ENCODE data around the gene LTBP2. TPM values are rescaled to one million over a fixed set of nuclear protein-coding genes. Genes with fewer than 3 reads are reported as not detected.

The LTBP2 gene
- polyA plus RNA-seq, 1 donor from 2014 or later: 0.33 TPM

- H3K79me2 ChIP-seq (replicated peaks; ENCODE audit: insufficient read depth, low read length): no peaks in the 10 kb centered on the region
- H3K4me3 ChIP-seq (ENCODE audit: low read length): no peak overlapping the region
- no peak overlapping the region for H3K9ac ChIP-seq (ENCODE audit: low read length)
- no peak overlapping the region for H3K4me2 ChIP-seq (ENCODE audit: low read length)
- H3F3A ChIP-seq (ENCODE audit: insufficient read depth, low read length, poor library complexity, severe bottlenecking): no peaks in the 10 kb centered on the region
- no peak overlapping the region for H3K27ac ChIP-seq (ENCODE audit: low read length)
- H3K36me3 ChIP-seq (ENCODE audit: insufficient read depth, low read length): no peaks in the 10 kb centered on the region
- TF ChIP-seq SMC3 (conservative IDR thresholded peaks at IDR 0.05; ENCODE audit: poor library complexity) (no peak), EZH2 (IDR thresholded peaks at IDR 0.05; ENCODE audit: borderline replicate concordance, insufficient read depth, low read length, poor library complexity, severe bottlenecking) (no peak), RAD21 (conservative IDR thresholded peaks at IDR 0.05) (no peak), MXI1 (conservative IDR thresholded peaks at IDR 0.05; ENCODE audit: poor library complexity, severe bottlenecking) (no peak), TAF1 (IDR thresholded peaks at IDR 0.05; ENCODE audit: low read depth) (no peak)
- H3K9me2 ChIP-seq (ENCODE audit: insufficient read depth, low read length): no peaks in the 10 kb centered on the region
- no peaks in the 10 kb centered on the region for H3K9me3 ChIP-seq (ENCODE audit: low read length)
- H4K20me1 ChIP-seq (ENCODE audit: insufficient read depth): no peaks in the 10 kb centered on the region
- H3K27me3 ChIP-seq (ENCODE audit: insufficient read depth, low read depth, low read length): no peaks in the 10 kb centered on the region
- no peak overlapping the region for H2AFZ ChIP-seq (ENCODE audit: low read depth, low read length)
Measured at GRCh38 chr14:74574090-74574433, 38.0 kb downstream of the LTBP2 start.

- no peaks in the 10 kb centered on the region for H3K36me3 ChIP-seq (ENCODE audit: insufficient read depth, low read length)
- no peak for TF ChIP-seq EP300 (conservative IDR thresholded peaks at IDR 0.05; ENCODE audit: poor library complexity, severe bottlenecking)
- no peak for TF ChIP-seq MXI1 (conservative IDR thresholded peaks at IDR 0.05; ENCODE audit: poor library complexity, severe bottlenecking)
- TF ChIP-seq RAD21 (conservative IDR thresholded peaks at IDR 0.05): no peak
- TF ChIP-seq, protein P1, sequence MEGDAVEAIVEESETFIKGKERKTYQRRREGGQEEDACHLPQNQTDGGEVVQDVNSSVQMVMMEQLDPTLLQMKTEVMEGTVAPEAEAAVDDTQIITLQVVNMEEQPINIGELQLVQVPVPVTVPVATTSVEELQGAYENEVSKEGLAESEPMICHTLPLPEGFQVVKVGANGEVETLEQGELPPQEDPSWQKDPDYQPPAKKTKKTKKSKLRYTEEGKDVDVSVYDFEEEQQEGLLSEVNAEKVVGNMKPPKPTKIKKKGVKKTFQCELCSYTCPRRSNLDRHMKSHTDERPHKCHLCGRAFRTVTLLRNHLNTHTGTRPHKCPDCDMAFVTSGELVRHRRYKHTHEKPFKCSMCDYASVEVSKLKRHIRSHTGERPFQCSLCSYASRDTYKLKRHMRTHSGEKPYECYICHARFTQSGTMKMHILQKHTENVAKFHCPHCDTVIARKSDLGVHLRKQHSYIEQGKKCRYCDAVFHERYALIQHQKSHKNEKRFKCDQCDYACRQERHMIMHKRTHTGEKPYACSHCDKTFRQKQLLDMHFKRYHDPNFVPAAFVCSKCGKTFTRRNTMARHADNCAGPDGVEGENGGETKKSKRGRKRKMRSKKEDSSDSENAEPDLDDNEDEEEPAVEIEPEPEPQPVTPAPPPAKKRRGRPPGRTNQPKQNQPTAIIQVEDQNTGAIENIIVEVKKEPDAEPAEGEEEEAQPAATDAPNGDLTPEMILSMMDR (IDR thresholded peaks at IDR 0.05; ENCODE audit: poor library complexity, severe bottlenecking): no peak
- no peak for TF ChIP-seq REST (IDR thresholded peaks at IDR 0.05; ENCODE audit: borderline replicate concordance)
- TF ChIP-seq TAF1 (IDR thresholded peaks at IDR 0.05; ENCODE audit: low read depth): no peak
- no peak for TF ChIP-seq POLR2AphosphoS5 (IDR thresholded peaks at IDR 0.05)
- no peak for TF ChIP-seq EZH2 (IDR thresholded peaks at IDR 0.05; ENCODE audit: borderline replicate concordance, insufficient read depth, low read length, poor library complexity, severe bottlenecking)
- TF ChIP-seq SMC3 (conservative IDR thresholded peaks at IDR 0.05; ENCODE audit: poor library complexity): no peak
- H3K9me3 ChIP-seq (ENCODE audit: low read length): no peaks in the 10 kb centered on the region
- H4K20me1 ChIP-seq (ENCODE audit: insufficient read depth): no peaks in the 10 kb centered on the region
- H3K4me3 ChIP-seq (ENCODE audit: low read length): no peak overlapping the region
- H3K9me2 ChIP-seq (ENCODE audit: insufficient read depth, low read length): no peaks in the 10 kb centered on the region
- no peaks in the 10 kb centered on the region for H3K79me2 ChIP-seq (replicated peaks; ENCODE audit: insufficient read depth, low read length)
- H3K27ac ChIP-seq (ENCODE audit: low read length): no peak overlapping the region
- H2AFZ ChIP-seq (ENCODE audit: low read depth, low read length): no peak overlapping the region
- H3K4me2 ChIP-seq (ENCODE audit: low read length): no peak overlapping the region
- H3F3A ChIP-seq (ENCODE audit: insufficient read depth, low read length, poor library complexity, severe bottlenecking): no peaks in the 10 kb centered on the region
- H3K27me3 ChIP-seq (ENCODE audit: insufficient read depth, low read depth, low read length): no peaks in the 10 kb centered on the region
- no peak overlapping the region for H3K9ac ChIP-seq (ENCODE audit: low read length)
Measured at GRCh38 chr14:74573421-74574089, 38.5 kb downstream of the LTBP2 start.

Data from neural cell (in vitro differentiated cells).